A549 (cell line): ENCODE results near the gene SERINC3. TPM values are rescaled to one million over a fixed set of nuclear protein-coding genes. Genes with fewer than 3 reads are reported as not detected.

Source experiments
- ATAC-seq, 2 experiments: fragments of 200-7000 bp in 1 of 2; fragments of >200 bp in 1 of 2; cut with Nextera tagmentation in 1 of 2; cut with Tn5 transposase in 1 of 2; 3 replicates each; pipeline versions ENCODE4 v1.8.0 to v1.9.1; 2018 to 2020; ENCODE audit warnings: mild to moderate bottlenecking in 1 of 2, moderate library complexity in 1 of 2
- CTCF ChIA-PET: fragments of 300-600 bp; sonication (Branson Sonifier 250); formaldehyde crosslinking; extraction: SDS; loops from one replicate; lab custom pipeline; 2021; ENCODE audit warnings: antibody characterized with exemption, inconsistent platforms; lab: Yijun Ruan, JAX
- POLR2A ChIA-PET: fragments of 350-600 bp; formaldehyde crosslinking; extraction: SDS; loops from one replicate; lab custom pipeline; 2021; ENCODE audit warnings: antibody characterized with exemption, inconsistent platforms; lab: Yijun Ruan, JAX
- DNase-seq, 2 experiments: peaks; one replicate each; pipeline versions ENCODE4 v3.0.0 to v3.0.0-alpha.2; 2011 to 2016; ENCODE audit warnings: low read depth in 1 of 2, low spot score in 1 of 2
- FAIRE-seq: peaks from 2 replicates; lab custom pipeline; 2011; peaks lifted over from hg19 to GRCh38; lab: Jason Lieb, UNC
- H3K27ac ChIP-seq, 2 experiments: fragments of >200 bp; sonication (Bioruptor Twin); formaldehyde crosslinking; 3 replicates each; pipeline ENCODE4 v1.5.1; 2016 to 2017
- H3K4me1 ChIP-seq: fragments of >200 bp; sonication (Bioruptor Twin); formaldehyde crosslinking; 3 replicates; pipeline ENCODE4 v1.6.1; 2016
- H3K4me2 ChIP-seq: fragments of >200 bp; sonication (Bioruptor Twin); formaldehyde crosslinking; 3 replicates; pipeline ENCODE4 v1.6.1; 2016
- H3K4me3 ChIP-seq: fragments of >200 bp; sonication (Bioruptor Twin); formaldehyde crosslinking; 3 replicates; pipeline ENCODE4 v1.5.1; 2016
- H3K9me3 ChIP-seq: fragments of >200 bp; sonication (Bioruptor Twin); formaldehyde crosslinking; 3 replicates; pipeline ENCODE4 v1.6.1; 2016
- BHLHE40 ChIP-seq: IDR thresholded peaks from 2 replicates; pipeline ENCODE4 v1.6.1; 2012; ENCODE audit warnings: low read depth, low read length, inconsistent platforms
- CHD2 ChIP-seq: fragments of 150-350 bp; IDR thresholded peaks from 2 replicates; pipeline ENCODE4 v1.6.1; 2014; ENCODE audit warnings: low read length; ENCODE audit not compliant: partially characterized antibody
- CHD4 ChIP-seq: fragments of 200-600 bp; sonication (generic); IDR thresholded peaks from 2 replicates; pipeline ENCODE4 v1.6.1; 2016; ENCODE audit warnings: antibody characterized with exemption, mild to moderate bottlenecking, borderline replicate concordance
- EHMT2 ChIP-seq: fragments of 200-600 bp; sonication (generic); IDR thresholded peaks from 2 replicates; pipeline ENCODE4 v1.6.1; 2016; ENCODE audit warnings: antibody characterized with exemption, low read depth, mild to moderate bottlenecking, moderate library complexity
- FOSB ChIP-seq: fragments of 250-450 bp; sonication (Bioruptor Pico); IDR thresholded peaks from 2 replicates; pipeline ENCODE4 v1.5.0; 2020; ENCODE audit warnings: mild to moderate bottlenecking, moderate library complexity
- FOSL2 ChIP-seq, 2 experiments: fragments of 450-650 bp in 1 of 2; fragments of >200 bp in 1 of 2; sonication (Bioruptor Twin) in 1 of 2; formaldehyde crosslinking; IDR thresholded peaks; 2 replicates each; pipeline versions ENCODE4 v1.5.0 to v1.6.1; 2016 to 2020; ENCODE audit warnings: mild to moderate bottlenecking in 1 of 2, moderate library complexity in 1 of 2
- HEYL ChIP-seq: fragments of 250-450 bp; sonication (Bioruptor Pico); IDR thresholded peaks from 2 replicates; pipeline ENCODE4 v1.8.0; 2021; ENCODE audit warnings: mild to moderate bottlenecking, moderate library complexity
- HOXA7 ChIP-seq: fragments of 250-450 bp; sonication (Bioruptor Pico); IDR thresholded peaks from 2 replicates; pipeline ENCODE4 v1.5.0; 2020; ENCODE audit warnings: mild to moderate bottlenecking, moderate library complexity
- HOXB5 ChIP-seq: fragments of 250-450 bp; sonication (Bioruptor Pico); IDR thresholded peaks from 2 replicates; pipeline ENCODE4 v1.5.0; 2020; ENCODE audit warnings: mild to moderate bottlenecking, moderate library complexity
- JUN ChIP-seq, 2 experiments: fragments of >200 bp; sonication (Bioruptor Twin); formaldehyde crosslinking; IDR thresholded peaks; 2 replicates in 1 of 2; 3 replicates in 1 of 2; pipeline ENCODE4 v1.6.1; 2016 to 2017
- JUNB ChIP-seq: fragments of >200 bp; sonication (Bioruptor Twin); formaldehyde crosslinking; IDR thresholded peaks from 2 replicates; pipeline ENCODE4 v1.6.1; 2016
- KDM5A ChIP-seq: fragments of 200-600 bp; sonication (generic); IDR thresholded peaks from 2 replicates; pipeline ENCODE4 v1.6.1; 2016; ENCODE audit warnings: antibody characterized with exemption, mild to moderate bottlenecking
- MAFK ChIP-seq: fragments of 450-650 bp; IDR thresholded peaks from 2 replicates; pipeline ENCODE4 v1.6.1; 2014; ENCODE audit not compliant: partially characterized antibody
- NPAS2 ChIP-seq: fragments of 250-450 bp; sonication (Bioruptor Pico); IDR thresholded peaks from 2 replicates; pipeline ENCODE4 v1.8.0; 2022; ENCODE audit warnings: mild to moderate bottlenecking, moderate library complexity, borderline replicate concordance
- NR3C1 ChIP-seq: fragments of >200 bp; sonication (Bioruptor Twin); formaldehyde crosslinking; IDR thresholded peaks from 3 replicates; pipeline ENCODE4 v1.6.1; 2017
- PHF8 ChIP-seq: fragments of 200-600 bp; sonication (generic); IDR thresholded peaks from 2 replicates; pipeline ENCODE4 v1.6.1; 2016; ENCODE audit warnings: low read depth, mild to moderate bottlenecking, antibody characterized with exemption, moderate library complexity, borderline replicate concordance
- POLR2AphosphoS2 ChIP-seq: conservative IDR thresholded peaks from 2 replicates; pipeline ENCODE4 v1.6.1; 2012; ENCODE audit warnings: low read length, improper control_type of control experiment, inconsistent platforms
- RFX5 ChIP-seq: fragments of 450-650 bp; IDR thresholded peaks from 2 replicates; pipeline ENCODE4 v1.7.1; 2014; ENCODE audit warnings: antibody characterized with exemption, mild to moderate bottlenecking, moderate library complexity
- ZFP36 ChIP-seq: fragments of 450-650 bp; IDR thresholded peaks from 2 replicates; pipeline ENCODE4 v1.6.1; 2014; ENCODE audit warnings: borderline replicate concordance; ENCODE audit not compliant: partially characterized antibody
- WGBS: methylation state at CpG from one replicate; pipeline ENCODE4 v1.1.6; 2017; ENCODE audit errors: missing lambda C conversion rate; 5-methylcytosine and 5-hydroxymethylcytosine counted together
- polyA plus RNA-seq, 4 experiments: library from polyadenylated mRNA; depleted of rRNA in 3 of 4; stranded (reverse); fragments of >200 nt; fragmentation: RNase III in 1 of 4; extraction: RNeasy Plus Mini Kit Qiagen cat#74134 plus additional on column Dnase treatment in 1 of 4; gene quantifications; 2 replicates in 3 of 4; 3 replicates in 1 of 4; pipeline ENCODE4 v1.2.3, GENCODE V29; 2011 to 2017
- TF ChIP-seq, protein P1 (sequence below): fragments of >200 bp; sonication (Bioruptor Twin); formaldehyde crosslinking; IDR thresholded peaks from 2 replicates; pipeline ENCODE4 v1.6.1; 2016
- TF ChIP-seq, protein P2 (sequence below): IDR thresholded peaks from 2 replicates; pipeline ENCODE4 v1.6.1; 2012
- TF ChIP-seq, protein P3 (sequence below): fragments of >200 bp; sonication (Bioruptor Twin); formaldehyde crosslinking; IDR thresholded peaks from 3 replicates; pipeline ENCODE4 v1.6.1; 2016
- TF ChIP-seq, protein P4 (sequence below): IDR thresholded peaks from 2 replicates; pipeline ENCODE4 v1.6.1; 2012; ENCODE audit warnings: low read depth, borderline replicate concordance

Gene SERINC3
- polyA plus RNA-seq, 2 of the 4 experiments (the other 2 are of a cell fraction): 62.9 to 159 TPM

DNA sequence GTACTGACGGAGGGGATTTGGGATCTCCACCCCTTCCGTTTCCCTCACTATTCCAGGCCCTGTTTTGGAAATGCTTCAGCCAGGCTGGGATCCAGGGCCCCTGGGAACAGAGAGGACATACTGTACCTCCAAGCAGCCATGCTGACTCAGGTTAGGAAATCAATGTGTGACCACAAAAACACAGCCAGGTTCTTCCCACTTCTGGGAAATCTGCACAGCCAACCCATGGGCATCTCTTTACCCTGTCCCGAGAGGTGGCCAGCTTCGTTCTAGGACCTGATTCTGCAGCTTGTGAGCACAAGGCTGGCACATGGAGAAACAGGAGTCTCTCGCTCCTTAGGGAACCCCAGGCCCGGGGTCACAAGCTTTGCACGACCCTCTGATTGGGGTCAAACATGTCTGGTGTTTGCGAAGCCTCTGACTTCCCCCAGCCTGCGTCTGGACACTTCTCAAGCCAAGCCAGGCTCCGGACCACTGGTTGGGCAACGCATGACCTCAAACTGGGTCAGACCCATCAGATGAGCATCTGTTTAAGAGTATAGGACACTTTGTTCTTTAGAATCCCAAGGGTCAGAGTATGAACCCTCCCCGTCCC lies 54.5 kb downstream of the SERINC3 start:
- ATAC-seq: no peak; a peak in 1 of 6 replicates
- Histone ChIP-seq H3K9me3 (no peaks in the 10 kb centered on the region), H3K27ac (peak overlapping the region in 1 of 2 experiments; percentile 65; a peak in 1 of 6 replicates), H3K4me1 (peaks cover 9% of the 10 kb centered on the region; the same call in 1 of the 3 replicates), H3K4me3 (no peak overlapping the region), H3K4me2 (peak overlapping the region; percentile 6; the same call in 1 of the 3 replicates)
- FAIRE-seq: no peak
- 76% methylated on average over 12 of the region's 12 CpGs for WGBS
- CTCF ChIA-PET: interaction anchor here (0.6 to 23.5 kb wide), 10 partner anchors 71 to 351 kb away, joined by 3 to 440 read pairs (median 6); no protein-coding TSS in a partner anchor
- TF ChIP-seq, protein P1, sequence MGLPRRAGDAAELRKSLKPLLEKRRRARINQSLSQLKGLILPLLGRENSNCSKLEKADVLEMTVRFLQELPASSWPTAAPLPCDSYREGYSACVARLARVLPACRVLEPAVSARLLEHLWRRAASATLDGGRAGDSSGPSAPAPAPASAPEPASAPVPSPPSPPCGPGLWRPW: no peak
- TF ChIP-seq, protein P2, sequence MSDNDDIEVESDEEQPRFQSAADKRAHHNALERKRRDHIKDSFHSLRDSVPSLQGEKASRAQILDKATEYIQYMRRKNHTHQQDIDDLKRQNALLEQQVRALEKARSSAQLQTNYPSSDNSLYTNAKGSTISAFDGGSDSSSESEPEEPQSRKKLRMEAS: no peak
- no peak for TF ChIP-seq BHLHE40
- TF ChIP-seq CHD4: no peak
- TF ChIP-seq HOXA7 (CRISPR knock-in tag): no peak
- no peak for TF ChIP-seq RFX5
- no peak for TF ChIP-seq EHMT2
- TF ChIP-seq NR3C1: no peak
- TF ChIP-seq, protein P3, sequence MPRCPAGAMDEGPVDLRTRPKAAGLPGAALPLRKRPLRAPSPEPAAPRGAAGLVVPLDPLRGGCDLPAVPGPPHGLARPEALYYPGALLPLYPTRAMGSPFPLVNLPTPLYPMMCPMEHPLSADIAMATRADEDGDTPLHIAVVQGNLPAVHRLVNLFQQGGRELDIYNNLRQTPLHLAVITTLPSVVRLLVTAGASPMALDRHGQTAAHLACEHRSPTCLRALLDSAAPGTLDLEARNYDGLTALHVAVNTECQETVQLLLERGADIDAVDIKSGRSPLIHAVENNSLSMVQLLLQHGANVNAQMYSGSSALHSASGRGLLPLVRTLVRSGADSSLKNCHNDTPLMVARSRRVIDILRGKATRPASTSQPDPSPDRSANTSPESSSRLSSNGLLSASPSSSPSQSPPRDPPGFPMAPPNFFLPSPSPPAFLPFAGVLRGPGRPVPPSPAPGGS: no peak
- no peak for TF ChIP-seq HEYL (CRISPR knock-in tag)
- no peak for TF ChIP-seq FOSB (CRISPR knock-in tag)
- no peak for TF ChIP-seq NPAS2 (CRISPR knock-in tag)
- no peak for TF ChIP-seq CHD2
- no peak for TF ChIP-seq POLR2AphosphoS2
- no peak for TF ChIP-seq PHF8
- POLR2A ChIA-PET: no interaction called here
- DNase-seq: no peak

DNA sequence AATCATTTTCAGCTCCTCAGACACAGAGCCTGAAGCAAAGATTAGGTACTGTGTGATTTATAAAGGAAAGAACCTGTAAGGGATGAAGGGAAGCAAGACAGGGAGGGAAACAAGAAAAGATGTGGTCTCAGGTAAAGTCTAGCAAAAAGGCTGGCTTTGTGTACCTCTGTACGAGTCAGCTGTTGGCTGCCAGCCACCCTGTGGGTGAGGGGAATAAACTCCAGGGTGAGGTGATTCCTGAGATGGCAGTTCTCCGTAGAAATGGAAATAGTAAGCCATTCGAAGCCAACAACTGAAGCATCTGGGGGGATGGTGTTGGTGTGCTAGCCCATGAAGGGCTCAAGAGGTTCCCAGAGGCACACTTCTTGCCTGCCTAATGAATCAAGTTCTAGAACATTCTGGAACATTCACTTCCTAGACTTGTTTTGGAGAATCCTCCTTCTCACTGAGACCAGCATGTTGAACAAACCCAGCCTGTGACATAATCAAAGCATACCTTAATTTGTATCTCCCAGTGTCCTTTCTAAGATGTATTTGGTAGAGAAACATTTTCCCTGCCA lies 56.8 kb downstream of the SERINC3 start:
- H3K9me3 ChIP-seq: no peaks in the 10 kb centered on the region
- peaks cover 13% of the 10 kb centered on the region; the same call in 1 of the 3 replicates for H3K4me1 ChIP-seq
- peak overlapping the region; percentile 3; the same call in 1 of the 3 replicates for H3K4me2 ChIP-seq
- ChIA-PET CTCF (interaction anchor here (1.3 to 23.5 kb wide), 6 partner anchors 10 to 246 kb away, joined by 3 to 440 read pairs (median 8); partner anchors contain the start of gene TTPAL), POLR2A (interaction anchor here (1.2 kb wide), 1 partner anchor 10 kb away, joined by 4 read pairs; no protein-coding TSS in a partner anchor)
- 48% methylated on average over 3 of the region's 3 CpGs for WGBS
- FAIRE-seq: no peak
- TF ChIP-seq, protein P4, sequence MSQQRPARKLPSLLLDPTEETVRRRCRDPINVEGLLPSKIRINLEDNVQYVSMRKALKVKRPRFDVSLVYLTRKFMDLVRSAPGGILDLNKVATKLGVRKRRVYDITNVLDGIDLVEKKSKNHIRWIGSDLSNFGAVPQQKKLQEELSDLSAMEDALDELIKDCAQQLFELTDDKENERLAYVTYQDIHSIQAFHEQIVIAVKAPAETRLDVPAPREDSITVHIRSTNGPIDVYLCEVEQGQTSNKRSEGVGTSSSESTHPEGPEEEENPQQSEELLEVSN: no peak
- TF ChIP-seq JUN (IDR thresholded peaks at IDR 0.05) (no peak), KDM5A (no peak)
- H3K4me3 ChIP-seq: no peak overlapping the region
- DNase-seq: no peak
- H3K27ac ChIP-seq: peak overlapping the region; percentile 1 to 45; a peak in 1 of 6 replicates
- no peak for ATAC-seq

DNA sequence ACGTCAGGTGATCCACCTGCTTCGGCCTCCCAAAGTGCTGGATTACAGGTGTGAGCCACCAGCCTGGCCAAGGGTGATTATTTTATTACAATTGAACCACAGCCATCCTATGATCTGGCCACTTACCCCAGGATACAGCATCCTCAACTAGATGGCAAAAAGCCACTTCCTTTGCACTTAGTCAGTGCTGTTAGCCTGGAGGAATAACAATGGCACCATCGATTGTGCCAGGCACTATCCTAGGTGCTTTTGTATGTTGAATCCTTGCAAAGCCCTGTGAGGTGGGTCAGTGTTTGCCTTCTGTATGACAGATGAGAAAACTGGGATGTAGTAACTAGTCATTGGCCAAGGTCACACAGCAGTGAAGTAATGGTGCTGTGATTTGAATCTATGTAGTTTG lies 57.4 kb downstream of the SERINC3 start:
- FAIRE-seq: no peak
- Histone ChIP-seq H3K4me3 (no peak overlapping the region), H3K4me2 (no peak overlapping the region; the same call in 2 of the 3 replicates), H3K27ac (peak overlapping the region in 1 of 2 experiments; percentile 45; a peak in 1 of 6 replicates), H3K9me3 (no peaks in the 10 kb centered on the region), H3K4me1 (peaks cover 13% of the 10 kb centered on the region; the same call in 1 of the 3 replicates)
- ATAC-seq: no peak
- 67% methylated on average over 3 of the region's 3 CpGs for WGBS
- POLR2A ChIA-PET: interaction anchor here (1.2 kb wide), 1 partner anchor 11 kb away, joined by 4 read pairs; no protein-coding TSS in a partner anchor
- CTCF ChIA-PET: interaction anchor here (1.3 to 23.5 kb wide), 7 partner anchors 7 to 245 kb away, joined by 3 to 440 read pairs (median 8); no protein-coding TSS in a partner anchor
- DNase-seq: no peak
- TF ChIP-seq JUN (IDR thresholded peaks at IDR 0.05) (no peak), FOSL2 (IDR thresholded peaks at IDR 0.05) (no peak), FOSL2 (CRISPR knock-in tag; IDR thresholded peaks at IDR 0.05) (no peak), MAFK (no peak), PHF8 (no peak), ZFP36 (no peak), JUNB (no peak), HEYL (CRISPR knock-in tag) (no peak), HOXB5 (CRISPR knock-in tag) (no peak)
- TF ChIP-seq, protein P2: no peak
- TF ChIP-seq, protein P4: no peak
